ENCODE results near the gene OXCT2.
"Not testable (repeated sequence)": the region's sequence is repeated elsewhere in the genome, so short reads cannot be mapped to it uniquely, and the experiment has no call there.

The OXCT2 gene

DNA sequence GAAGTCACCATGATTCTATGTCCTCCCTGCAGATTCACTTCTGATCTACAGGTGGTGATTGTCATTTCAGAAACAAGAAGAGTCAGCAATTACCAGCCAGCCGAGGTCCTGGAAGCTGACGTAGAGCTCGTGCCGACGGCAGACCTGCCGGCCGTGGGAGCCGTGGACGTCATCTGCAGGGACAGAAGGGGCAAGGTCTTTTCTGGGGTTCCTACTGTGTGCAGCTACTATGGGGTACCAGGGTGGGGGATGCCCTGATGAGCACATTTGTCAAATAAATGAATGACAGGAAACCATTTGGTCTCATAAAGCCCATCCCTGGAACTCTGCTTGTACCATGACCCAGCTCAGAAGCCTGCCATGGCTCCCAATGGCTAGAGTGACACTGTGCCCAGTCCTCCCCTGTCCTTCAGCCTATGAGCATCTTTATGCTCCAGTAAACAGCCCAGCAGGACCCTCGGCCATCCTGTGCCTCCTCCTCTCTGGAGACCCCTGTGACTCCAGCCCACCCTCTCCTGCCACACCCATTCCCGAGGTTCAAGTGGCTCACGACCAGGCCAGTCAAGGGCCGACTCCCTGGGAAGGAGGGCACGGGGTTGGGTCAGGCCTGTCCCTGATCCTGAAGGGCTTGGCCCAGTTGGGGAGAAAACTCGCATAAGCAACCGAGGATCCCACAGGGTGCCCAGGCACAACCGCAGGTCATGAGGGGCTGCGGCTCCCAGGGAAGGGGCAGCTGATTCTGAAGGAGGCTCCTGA is 7.4 kb downstream of the OXCT2 start:
- in situ Hi-C loops (cut with MboI; ENCODE audit: low sequenced_read_pairs): not testable (repeated sequence)

DNA sequence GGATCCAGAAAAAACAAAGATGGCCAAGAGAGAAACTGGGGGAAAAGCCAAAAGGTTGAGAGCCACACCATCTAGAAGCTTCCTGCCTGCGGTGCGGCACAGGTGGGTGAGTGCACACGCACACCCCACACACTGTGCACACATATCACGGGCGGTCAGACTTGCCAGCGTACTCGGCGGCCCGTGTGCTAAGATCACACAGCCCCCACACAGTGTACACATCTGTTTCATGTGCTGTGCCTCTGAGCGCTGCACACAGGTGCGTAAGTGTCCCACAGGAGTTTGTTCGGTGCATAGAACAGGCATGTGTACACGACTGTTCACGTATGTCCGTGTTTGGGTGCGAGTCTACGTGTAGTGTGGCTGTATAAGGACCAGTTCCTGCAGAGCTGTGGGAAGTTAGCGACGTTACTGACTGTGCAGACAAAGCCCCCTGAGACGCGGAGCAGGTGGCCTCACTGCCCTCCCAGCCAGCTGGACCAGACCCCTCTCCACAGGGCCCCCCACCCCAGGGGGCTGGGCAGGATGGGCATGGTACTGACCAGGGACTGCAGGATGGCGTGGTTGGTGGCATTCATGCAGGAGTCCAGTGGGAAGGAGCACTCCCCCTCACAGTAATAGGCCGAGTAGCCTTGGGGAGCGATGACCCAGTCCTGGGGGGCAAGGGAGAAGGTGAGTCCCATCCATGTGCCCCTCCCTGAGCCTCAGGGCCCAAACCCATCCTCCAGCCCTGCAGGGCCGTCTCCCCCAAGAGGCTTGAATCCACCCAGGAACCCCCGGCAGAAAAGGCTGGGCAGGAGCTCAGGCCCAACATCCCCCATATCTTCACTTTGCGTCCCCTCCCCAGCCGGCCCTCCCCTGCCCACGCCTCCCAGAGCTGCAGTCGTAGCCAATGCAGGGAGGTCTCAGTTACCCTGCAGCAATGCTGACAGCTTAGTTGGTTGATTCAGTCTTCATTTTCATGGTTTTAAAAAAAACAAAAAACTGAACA is 8.3 kb downstream of the OXCT2 start:
- in situ Hi-C loops (cut with MboI; ENCODE audit: low sequenced_read_pairs): no loop called here

- in situ Hi-C loops (cut with MboI; ENCODE audit: low sequenced_read_pairs): no loop called here
These were observed 9.4 kb downstream of the OXCT2 start for GRCh38 chr1:39761557-39762260.

DNA sequence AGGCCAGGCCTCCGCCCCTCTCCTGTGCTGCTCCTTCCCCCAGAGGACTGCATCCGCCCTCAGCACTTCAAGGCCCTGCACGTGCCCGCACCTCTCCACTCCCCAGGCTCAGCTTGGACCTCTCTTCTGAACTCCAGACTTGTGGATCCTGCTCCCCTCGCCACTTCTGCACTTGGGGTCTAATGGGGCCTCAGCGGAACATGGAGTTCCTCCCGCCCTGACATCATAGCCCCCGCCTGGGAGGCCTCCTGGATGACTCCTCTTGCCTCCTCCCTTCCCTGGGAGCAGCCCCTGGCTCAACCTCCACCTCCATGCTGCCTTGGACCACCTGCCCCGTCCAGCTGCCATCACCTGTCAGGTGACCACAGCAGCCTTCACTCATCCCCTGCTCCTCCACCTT is 10.1 kb downstream of the OXCT2 start:
- in situ Hi-C loops (cut with MboI; ENCODE audit: low sequenced_read_pairs): no loop called here

DNA sequence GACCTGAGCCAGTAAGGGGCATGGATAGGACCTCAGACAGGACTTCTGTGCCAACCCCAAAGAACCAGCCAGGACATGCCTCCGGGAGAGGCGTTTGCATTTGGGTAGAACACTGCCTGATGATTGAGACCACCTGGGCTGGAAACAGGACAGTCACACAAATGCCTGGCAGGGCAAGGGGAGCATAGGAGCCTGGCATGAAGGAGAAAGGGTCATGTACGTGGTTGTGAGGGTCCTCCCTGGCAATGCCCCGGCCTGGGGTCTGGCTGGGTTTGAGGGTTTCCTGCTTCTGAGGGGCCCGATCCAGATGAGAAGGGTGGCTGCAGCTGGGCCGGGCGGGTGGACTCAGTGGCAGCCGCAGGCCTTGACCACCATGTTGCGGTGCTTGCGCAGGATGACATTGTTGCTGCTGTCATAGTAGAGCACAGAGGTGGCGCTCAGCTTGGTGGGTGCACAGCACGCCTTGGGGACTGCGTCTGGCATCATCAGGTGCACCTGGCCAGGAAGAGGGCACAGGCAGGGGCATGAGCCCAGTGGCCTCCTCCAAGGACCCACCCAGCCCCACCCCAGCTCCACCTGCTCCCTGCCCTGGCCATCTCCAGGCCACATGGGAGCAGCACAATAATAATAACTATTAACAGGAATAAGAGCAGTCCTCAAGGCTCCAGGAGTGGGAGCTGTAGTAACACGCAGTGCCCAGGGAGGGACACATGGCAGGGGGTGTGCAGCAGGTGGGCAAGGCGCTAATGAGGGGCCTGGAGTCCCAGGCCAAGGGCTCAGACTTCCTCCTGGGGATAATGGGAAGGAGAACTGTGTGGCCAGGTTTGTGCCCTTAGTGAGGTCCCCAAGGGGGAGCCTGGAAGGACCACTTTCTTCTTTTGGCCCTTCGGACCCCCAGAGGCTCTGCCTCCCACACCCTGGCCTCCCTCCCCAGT is 10.8 kb downstream of the OXCT2 start:
- in situ Hi-C loops (cut with MboI; ENCODE audit: low sequenced_read_pairs): no loop called here

DNA sequence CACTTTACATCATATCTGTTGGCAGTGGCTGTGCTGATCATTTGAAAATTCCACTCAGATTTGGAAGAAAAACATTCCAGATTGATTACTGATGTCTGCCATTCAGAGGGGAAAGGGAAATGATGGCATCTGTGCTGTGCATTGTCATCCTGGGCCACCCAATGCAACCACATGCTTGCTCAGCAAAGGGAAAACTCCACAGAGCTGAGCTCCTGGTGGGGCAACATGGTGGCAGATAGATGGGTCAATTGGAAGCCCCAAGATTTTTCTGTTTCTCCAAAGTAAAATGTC is 11.8 kb downstream of the OXCT2 start:
- in situ Hi-C loops (cut with MboI; ENCODE audit: low sequenced_read_pairs): no loop called here

GRCh38 chr1:39758556-39759435 is 12.4 kb downstream of the OXCT2 start:
- in situ Hi-C loops (cut with MboI; ENCODE audit: low sequenced_read_pairs): no loop called here

DNA sequence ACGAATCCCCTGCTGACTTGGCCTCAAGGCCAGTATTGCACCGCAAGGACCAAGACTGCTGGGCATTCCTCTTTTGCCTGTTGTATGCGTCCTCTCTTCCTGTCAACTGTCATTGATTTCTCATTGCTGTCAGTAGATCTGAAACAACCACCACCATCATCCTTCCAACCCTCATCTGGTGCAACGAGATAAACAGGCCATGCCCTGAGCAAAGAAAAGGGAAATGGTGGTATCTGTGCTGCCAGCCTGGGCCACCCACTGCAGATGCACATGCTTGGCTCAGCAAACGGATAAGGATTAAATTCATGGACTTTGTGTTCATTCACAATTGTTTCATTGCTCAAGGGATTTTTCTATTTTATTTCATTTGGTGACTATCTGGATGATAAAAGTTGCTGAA is 13.6 kb downstream of the OXCT2 start:
- in situ Hi-C loops (cut with MboI; ENCODE audit: low sequenced_read_pairs): no loop called here

DNA sequence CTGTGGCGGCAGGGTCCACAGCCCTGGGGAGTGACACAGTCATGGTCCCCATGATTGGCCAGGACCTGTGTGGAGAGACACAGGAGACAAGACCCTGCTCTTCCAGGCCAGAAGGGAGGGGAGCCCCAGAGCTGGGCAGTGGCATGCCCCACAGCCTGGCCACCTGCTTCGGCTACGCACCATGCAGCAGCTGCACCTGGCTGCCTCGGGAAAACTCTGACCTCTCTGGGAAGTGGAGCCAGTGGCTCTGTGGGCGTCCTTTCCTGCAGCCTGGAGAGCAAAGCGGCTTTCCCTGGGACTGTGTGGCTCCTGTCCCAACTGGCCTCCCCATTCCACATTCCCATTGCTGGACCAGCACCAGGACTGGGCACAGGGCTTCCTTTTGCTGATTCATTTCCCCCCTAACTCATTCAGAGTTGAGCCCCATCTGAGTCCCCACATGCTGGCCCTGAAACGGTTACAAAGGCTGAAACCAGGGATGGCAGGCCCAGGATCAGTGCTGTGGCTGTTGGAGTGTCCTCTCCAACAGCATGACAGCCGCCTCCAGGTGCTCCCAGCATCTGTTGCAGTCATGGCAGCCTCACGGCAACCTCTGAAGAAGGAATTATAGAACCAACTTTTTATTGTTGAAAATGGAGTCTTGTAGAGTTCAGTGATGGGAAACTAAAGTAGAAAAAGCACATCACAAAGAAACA is 15.0 kb downstream of the OXCT2 start:
- in situ Hi-C loops (cut with MboI; ENCODE audit: low sequenced_read_pairs): no loop called here

DNA sequence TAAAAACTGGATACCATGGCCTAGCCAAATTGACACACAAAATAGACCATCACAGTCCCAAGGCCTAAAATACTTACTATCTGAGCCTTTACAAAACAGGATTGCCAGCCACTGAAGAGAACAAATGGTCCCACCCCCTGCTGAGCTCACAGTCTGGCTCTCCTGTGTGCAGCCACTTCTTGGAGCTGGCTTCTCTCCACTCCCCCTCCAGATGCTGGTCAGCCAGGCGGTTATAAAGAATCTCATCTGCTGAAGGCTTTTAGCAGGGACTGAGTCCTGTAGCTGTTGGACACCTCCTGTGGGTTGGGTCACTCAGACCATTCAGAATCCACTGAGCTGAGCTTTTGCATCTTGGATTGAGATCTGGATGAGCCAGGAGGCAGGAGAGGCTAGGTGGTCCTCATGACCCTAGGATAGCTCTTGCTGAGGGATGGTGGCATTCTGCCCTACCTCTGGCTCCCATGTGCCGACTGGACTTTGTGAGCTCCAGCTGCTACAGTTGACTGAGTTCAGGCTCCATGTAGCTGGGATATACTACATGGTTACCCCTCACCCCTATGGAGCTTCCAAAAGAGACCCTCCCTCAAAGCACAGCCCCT is 16.1 kb downstream of the OXCT2 start:
- in situ Hi-C loops (cut with MboI; ENCODE audit: low sequenced_read_pairs): no loop called here

DNA sequence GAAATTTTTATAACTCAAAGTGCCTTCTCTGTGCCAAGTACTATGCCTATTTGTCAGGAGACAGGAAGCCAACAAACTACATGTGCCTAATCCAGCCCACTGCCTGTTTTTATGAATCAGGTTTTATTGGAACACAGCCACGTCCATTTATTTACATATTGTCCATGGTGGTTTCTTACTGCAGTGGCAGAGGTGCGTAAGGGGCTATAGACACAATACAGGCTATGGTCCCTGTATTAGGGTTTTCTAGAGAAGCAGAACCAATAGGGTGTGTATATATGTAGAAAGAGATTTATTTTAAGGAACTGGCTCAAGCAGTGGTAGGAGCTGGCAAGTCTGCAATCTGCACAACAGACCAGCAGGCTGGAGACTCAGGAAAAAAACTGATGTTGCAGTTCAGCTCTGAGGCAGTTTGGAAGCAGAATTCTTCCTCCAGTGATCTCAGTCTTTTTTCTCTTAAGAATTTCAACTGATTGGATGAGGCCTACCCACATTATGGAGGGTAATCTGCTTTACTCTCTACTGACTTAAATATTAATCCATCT is 17.1 kb downstream of the OXCT2 start:
- in situ Hi-C loops (cut with MboI; ENCODE audit: low sequenced_read_pairs): no loop called here

- in situ Hi-C loops (cut with MboI; ENCODE audit: low sequenced_read_pairs): no loop called here
These were observed 17.8 kb downstream of the OXCT2 start for GRCh38 chr1:39753132-39754025.

GRCh38 chr1:39752703-39753102 is 18.4 kb downstream of the OXCT2 start:
- in situ Hi-C loops (cut with MboI; ENCODE audit: low sequenced_read_pairs): no loop called here

- in situ Hi-C loops (cut with MboI; ENCODE audit: low sequenced_read_pairs): no loop called here
These were observed 19.6 kb downstream of the OXCT2 start for GRCh38 chr1:39751595-39751994.

GRCh38 chr1:39745016-39745670 is 26.0 kb downstream of the OXCT2 start:
- in situ Hi-C loops (cut with MboI; ENCODE audit: low sequenced_read_pairs): no loop called here

GRCh38 chr1:39738622-39739366 is 32.4 kb downstream of the OXCT2 start, which contains the start of gene PPIE:
TSS of gene PPIE (plus strand) at chr1:39738882. CDS start at chr1:39738901, 19 bp downstream.
- in situ Hi-C loops (cut with MboI; ENCODE audit: low sequenced_read_pairs): no loop called here
